HG02852 (cell line): Measurements from ENCODE around the gene SNTB2.
"Not testable (repeated sequence)": the region's sequence is repeated elsewhere in the genome, so short reads cannot be mapped to it uniquely, and the experiment has no call there.

Source experiments
- ATAC-seq: cut with Tn5 transposase; IDR thresholded peaks from one replicate; pipeline ENCODE4 v1.9.1; 2021; ENCODE audit warnings: mild to moderate bottlenecking, moderate library complexity; ENCODE audit not compliant: unreplicated experiment

SNTB2 gene

DNA sequence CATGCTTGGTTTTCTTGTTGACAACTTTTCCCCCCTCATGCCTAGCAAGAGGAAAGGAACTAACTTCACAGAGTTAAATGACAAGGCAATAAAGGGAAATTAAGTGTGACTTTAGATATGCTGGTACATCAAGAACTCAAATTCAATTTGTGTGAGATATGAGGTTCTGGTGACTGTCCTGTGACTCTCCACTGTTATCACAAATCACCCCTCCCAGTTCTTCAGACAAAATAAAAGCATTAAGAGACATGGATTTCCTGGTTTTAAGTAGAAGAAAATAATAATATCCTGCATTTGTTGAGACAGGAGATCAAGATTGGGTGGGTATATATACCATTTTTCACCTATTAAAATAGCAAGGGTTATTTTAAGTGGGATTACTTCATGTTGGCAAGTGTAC, 46.2 kb downstream of the SNTB2 start:
- ATAC-seq: no peak

DNA sequence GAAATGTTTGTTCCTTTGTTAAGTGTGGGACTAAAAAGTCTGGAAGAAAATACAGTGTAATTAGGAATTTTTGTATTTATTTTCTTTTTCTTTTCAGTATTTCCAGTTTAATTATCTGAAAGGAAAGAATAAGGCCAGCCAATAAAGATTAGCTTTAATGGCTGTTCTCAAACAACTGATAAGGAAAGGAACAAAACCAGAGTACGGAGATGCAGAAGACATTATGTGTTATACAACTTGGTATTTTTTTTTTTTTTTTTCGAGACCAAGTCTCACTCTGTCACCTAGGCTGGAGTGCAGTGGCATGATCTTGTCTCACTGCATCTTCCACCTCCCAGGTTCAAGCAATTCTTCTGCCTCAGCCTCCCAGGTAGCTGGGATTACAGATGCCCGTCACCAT, 47.5 kb downstream of the SNTB2 start:
- ATAC-seq: no peak

DNA sequence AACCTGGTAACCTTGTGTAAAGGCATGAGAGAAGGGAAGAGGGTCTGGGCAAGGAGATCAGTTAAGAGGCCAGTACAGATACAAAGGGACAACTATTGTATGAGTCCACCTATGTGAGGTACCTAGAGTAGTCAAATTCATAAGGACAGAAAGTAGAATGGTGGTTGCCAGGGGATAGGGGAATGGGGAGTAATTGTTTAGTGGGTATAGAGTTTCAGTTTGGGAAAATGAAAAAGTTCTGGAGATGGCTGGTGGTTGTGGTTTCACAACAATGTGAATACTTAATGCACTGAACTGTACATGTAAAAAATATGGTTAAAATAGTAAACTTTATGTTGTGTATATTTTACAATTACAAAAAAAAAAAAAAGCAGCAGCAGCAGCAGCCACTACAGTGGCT, 49.4 kb downstream of the SNTB2 start:
- no peak for ATAC-seq

- no peak for ATAC-seq
These were observed 50.3 kb downstream of the SNTB2 start for GRCh38 chr16:69237296-69237695.

GRCh38 chr16:69239851-69240250, 52.9 kb downstream of the SNTB2 start:
- no peak for ATAC-seq

DNA sequence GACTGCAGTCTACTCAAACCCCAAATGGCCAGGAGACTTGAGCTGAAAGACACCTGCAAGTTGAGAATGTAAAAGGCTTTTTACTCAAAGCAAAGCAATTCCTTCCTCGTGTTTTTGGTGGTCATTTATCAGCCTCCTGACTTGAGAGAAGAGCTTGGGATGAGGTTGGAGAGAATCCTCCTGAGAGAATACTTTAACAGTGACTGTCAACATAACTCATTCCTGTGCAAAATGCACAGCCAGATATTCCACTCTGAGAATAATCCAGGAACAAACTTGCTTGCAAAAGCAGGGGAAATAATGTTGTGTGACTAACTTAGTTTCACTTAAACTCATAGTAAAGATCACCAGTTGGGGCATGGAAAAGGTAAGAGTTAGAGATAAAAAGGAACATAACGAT, 53.4 kb downstream of the SNTB2 start:
- no peak for ATAC-seq

DNA sequence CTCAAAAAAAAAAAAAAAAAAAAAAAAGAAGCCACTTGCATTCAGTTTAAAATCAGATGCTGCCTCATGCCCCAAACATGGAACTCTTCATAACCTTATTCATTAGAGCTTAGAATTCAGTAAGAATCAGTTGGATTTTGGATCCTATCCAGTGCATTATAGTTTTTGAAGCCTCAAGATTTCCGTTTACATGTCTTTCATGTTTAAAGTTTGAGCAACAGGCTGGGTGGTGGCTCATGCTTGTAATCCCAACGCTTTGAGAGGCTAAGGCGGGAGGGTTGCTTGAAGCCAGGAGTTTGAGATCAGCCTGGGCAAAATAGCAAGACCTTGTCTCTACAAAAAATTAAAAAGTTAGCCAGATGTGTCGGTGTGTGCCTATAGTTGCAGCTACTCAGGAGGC, 55.0 kb downstream of the SNTB2 start:
- no peak for ATAC-seq

GRCh38 chr16:69243479-69243878, 56.5 kb downstream of the SNTB2 start:
- no peak for ATAC-seq

GRCh38 chr16:69244336-69244735, 57.4 kb downstream of the SNTB2 start:
- ATAC-seq: no peak

DNA sequence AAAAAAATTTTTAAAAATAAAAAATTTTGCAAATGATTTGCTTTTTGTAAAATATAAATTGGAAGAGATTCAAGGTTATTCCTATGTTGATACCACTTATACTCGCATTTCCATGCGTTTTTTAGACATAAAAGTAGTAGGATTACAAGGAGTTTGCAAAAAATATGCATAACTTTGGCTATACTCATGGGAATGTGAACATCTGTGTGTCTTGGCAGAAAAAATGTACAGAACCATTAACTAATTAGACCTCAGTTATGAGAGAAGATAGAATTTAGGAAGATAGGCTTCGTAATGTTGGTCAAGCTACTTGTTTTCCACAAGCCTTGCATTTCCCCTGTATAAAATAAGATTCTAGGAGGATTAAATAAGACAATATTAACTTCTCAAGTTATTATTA, 63.1 kb downstream of the SNTB2 start:
- no peak for ATAC-seq

GRCh38 chr16:69253870-69254341, 66.9 kb downstream of the SNTB2 start:
- ATAC-seq: no peak

- not testable (repeated sequence) for ATAC-seq
These were observed 72.4 kb downstream of the SNTB2 start for GRCh38 chr16:69259428-69259764.

GRCh38 chr16:69260019-69260418, 73.1 kb downstream of the SNTB2 start:
- ATAC-seq: no peak

DNA sequence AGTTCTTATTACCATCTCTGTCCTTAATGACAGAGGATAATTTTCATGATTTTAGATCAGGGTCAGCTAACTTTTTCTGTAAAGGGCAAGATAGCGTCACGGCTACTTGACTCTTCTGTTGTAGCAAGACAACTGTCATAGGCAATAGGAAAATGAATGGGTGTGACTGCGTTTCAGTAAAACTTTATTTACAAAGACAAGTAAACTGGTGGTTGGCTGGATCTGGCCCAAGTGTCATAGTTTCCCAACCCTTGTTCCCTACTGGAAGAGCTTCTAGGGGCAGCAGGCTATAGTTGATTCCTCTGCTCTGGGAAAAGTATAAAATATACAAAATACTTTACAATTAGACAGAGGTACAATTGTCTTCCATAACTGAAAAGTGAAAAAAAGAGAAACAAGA, 73.5 kb downstream of the SNTB2 start:
- ATAC-seq: no peak

GRCh38 chr16:69266334-69267063, 79.5 kb downstream of the SNTB2 start:
- ATAC-seq: no peak

DNA sequence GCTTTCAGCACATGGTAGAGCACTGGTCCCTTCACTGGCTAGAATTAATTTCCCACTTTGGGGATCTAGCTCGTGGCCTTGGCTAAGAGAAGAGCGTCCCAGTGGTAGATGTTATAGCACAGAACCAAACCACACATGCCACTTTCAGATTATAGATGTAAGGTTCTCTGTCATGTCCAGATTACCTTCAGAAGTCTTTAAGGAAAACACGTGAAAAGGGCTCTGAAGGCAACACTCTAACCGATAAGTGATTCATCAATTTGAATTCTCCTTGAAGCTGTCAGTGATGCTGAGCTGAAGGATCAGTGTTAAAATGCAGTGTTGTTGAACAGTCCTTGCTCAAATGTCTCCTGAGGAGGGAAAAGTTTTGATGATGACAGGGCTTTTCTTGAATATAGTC, 80.7 kb downstream of the SNTB2 start:
- no peak for ATAC-seq

- ATAC-seq: no peak
These were observed 83.4 kb downstream of the SNTB2 start for GRCh38 chr16:69270395-69270794.

- no peak for ATAC-seq
These were observed 83.9 kb downstream of the SNTB2 start for GRCh38 chr16:69270831-69271230.

DNA sequence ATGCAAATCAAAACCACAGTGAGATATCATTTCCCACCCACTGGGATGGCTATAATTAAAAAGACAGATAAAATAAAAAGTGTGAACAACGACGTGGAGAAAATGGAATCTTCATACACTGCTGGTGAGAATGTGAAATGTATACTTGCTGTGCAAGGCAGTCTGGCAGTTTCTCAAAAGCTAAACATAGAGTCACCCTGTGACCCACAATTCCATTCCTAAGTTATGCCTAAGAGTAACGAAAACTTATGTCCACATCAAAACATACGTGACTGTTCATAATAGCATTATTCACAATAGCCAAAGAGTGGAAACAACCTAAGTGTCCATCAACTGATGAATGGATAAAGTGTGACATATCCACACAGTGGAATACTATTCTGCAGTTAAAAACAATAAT, 86.0 kb downstream of the SNTB2 start:
- no peak for ATAC-seq

- ATAC-seq: no peak
These were observed 87.8 kb downstream of the SNTB2 start for GRCh38 chr16:69274699-69275235.

GRCh38 chr16:69276148-69277115, 89.5 kb downstream of the SNTB2 start:
- ATAC-seq: no peak

- no peak for ATAC-seq
These were observed 90.4 kb downstream of the SNTB2 start for GRCh38 chr16:69277413-69277812.
